ENCODE data around the gene NAP1L3.
A peak's percentile ranks its signal among the peaks of the same experiment; 100 is the strongest.

NAP1L3 gene, protein sequence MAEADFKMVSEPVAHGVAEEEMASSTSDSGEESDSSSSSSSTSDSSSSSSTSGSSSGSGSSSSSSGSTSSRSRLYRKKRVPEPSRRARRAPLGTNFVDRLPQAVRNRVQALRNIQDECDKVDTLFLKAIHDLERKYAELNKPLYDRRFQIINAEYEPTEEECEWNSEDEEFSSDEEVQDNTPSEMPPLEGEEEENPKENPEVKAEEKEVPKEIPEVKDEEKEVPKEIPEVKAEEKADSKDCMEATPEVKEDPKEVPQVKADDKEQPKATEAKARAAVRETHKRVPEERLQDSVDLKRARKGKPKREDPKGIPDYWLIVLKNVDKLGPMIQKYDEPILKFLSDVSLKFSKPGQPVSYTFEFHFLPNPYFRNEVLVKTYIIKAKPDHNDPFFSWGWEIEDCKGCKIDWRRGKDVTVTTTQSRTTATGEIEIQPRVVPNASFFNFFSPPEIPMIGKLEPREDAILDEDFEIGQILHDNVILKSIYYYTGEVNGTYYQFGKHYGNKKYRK

DNA sequence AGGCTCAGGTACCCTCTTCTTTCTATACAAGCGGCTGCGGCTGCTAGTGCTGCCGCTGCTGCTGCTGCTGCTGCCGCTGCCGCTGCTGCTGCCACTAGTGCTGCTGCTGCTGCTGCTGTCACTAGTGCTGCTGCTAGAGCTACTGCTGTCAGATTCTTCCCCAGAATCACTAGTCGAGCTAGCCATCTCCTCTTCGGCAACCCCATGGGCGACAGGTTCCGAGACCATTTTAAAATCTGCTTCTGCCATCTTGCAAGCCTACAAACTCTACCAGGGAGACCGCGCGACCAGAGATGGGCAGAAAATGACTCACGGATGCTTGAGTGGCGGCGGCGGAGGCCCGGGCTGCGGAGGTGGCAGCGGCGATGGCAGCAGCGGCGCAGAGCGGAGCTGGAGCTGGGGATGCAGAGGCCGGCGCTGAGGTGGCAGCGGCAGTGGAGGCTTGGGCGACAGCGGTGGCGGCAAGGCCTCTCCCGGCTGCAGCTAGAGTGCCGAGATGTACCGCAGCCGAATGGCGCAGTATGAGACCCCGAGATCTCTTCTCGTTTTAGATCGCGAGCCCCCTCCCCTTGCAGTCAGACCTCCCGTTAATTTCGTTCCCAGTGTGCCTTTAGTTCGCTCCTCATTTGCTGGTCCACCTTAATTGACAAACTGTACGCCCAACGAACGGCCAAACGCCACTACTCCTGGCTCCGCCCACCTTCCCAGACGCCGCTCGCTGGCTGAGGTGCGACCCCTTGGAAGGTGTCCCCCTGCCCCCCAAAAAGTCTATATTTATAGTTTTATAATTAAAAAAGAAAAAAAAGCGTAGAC, at the start of gene NAP1L3:
Gene NAP1L3 (minus strand): TSS at position 523 of the 813 bp plus-strand sequence. CDS start 274 bp downstream, at position 249.
- H3K9ac ChIP-seq (ENCODE audit: low read length in 2 of 2): peak within 1 kb of the TSS; percentile 42 to 60
- no peaks in the 10 kb centered on the region for H3K36me3 ChIP-seq (ENCODE audit: control insufficient read depth in 2 of 2, insufficient read depth in 2 of 2, low read length in 2 of 2)
- H3K27ac ChIP-seq (ENCODE audit: low read length): peak within 1 kb of the TSS; percentile 64

DNA sequence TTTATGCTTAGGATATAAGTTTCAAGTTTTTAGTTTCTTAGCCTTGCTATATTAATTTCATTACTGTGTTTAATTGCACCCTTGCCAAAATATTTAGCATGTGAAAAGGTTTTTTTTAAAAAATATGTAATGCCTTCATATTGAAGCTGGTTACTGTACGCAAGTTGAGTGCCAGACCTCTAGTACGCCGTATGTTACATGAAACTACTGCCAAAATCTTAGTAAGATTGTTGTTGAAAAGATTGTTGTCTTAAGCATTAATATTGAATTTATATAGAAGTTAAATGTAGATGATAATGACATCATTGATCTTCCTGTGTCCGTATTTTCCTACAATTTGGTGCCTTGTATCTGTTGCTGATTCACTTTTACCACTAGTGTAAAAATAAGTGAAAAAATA, 37.7 kb upstream of the NAP1L3 start:
- Histone ChIP-seq H3K27ac (ENCODE audit: low read length) (no peak overlapping the region), H3K4me3 (ENCODE audit: low read length in 2 of 2) (no peak overlapping the region), H3K27me3 (ENCODE audit: control insufficient read depth in 1 of 2, insufficient read depth in 2 of 2, low read length in 2 of 2) (no peaks in the 10 kb centered on the region), H3K9me3 (ENCODE audit: control insufficient read depth in 2 of 2, low read length in 2 of 2) (no peaks in the 10 kb centered on the region), H3K36me3 (ENCODE audit: control insufficient read depth in 2 of 2, insufficient read depth in 2 of 2, low read length in 2 of 2) (no peaks in the 10 kb centered on the region), H3K9ac (ENCODE audit: low read length in 2 of 2) (no peak overlapping the region), H3K4me1 (ENCODE audit: control insufficient read depth, insufficient read depth, low read length) (no peaks in the 10 kb centered on the region)

More for the DNA sequence above, at the start of gene NAP1L3:
- H3K27me3 ChIP-seq (ENCODE audit: control insufficient read depth in 1 of 2, insufficient read depth in 2 of 2, low read length in 2 of 2): peaks cover 0 to 14% of the 10 kb centered on the region in 2 donors
- H3K9me3 ChIP-seq (ENCODE audit: control insufficient read depth in 2 of 2, low read length in 2 of 2): no peaks in the 10 kb centered on the region
- peaks cover 10% of the 10 kb centered on the region for H3K4me1 ChIP-seq (ENCODE audit: control insufficient read depth, insufficient read depth, low read length)
- peak within 1 kb of the TSS; percentile 72 to 81 for H3K4me3 ChIP-seq (ENCODE audit: low read length in 2 of 2)

DNA sequence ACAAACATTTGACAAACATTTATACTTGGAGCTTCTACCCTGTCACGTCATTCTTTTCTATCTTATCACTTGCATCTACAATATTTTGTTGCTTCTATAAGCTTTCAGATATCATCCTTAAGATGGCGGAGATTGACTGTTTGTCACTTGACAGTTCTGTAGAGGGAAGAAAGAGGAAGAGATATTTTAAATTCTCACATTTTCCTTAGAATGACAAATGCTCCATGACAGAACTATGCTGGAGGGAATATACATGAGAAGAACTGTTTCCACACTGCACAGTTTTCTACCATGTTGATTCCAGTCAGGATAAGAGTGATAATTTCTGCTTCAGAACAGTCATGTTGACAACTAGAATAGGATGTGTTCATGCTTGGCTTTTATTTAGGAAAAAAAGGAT, 30.3 kb upstream of the NAP1L3 start:
- no peak overlapping the region for H3K4me3 ChIP-seq (ENCODE audit: low read length in 2 of 2)
- H3K9me3 ChIP-seq (ENCODE audit: control insufficient read depth in 2 of 2, low read length in 2 of 2): no peaks in the 10 kb centered on the region
- H3K27ac ChIP-seq (ENCODE audit: low read length): no peak overlapping the region
- H3K4me1 ChIP-seq (ENCODE audit: control insufficient read depth, insufficient read depth, low read length): no peaks in the 10 kb centered on the region
- H3K36me3 ChIP-seq (ENCODE audit: control insufficient read depth in 2 of 2, insufficient read depth in 2 of 2, low read length in 2 of 2): no peaks in the 10 kb centered on the region
- no peak overlapping the region for H3K9ac ChIP-seq (ENCODE audit: low read length in 2 of 2)
- H3K27me3 ChIP-seq (ENCODE audit: control insufficient read depth in 1 of 2, insufficient read depth in 2 of 2, low read length in 2 of 2): no peaks in the 10 kb centered on the region

DNA sequence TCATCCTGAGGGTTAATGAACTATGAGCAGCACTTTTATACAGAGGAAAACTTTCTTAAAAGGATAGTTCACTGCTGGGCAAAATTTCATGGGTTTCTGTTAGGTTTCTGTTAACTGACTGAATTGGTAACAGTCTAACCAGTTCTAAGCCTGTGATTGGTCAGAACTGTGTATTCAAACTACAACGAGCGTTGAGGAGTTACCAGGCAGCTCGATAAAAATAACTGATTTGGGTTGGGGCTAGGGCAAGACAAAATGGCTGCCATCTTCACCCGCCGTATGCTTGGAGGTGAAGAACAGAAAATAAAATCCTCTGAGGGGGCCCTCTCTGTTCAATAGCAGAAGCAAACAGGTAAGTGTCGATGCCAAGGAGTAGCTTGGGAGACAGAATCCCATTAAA, 22.6 kb upstream of the NAP1L3 start:
- Histone ChIP-seq H3K36me3 (ENCODE audit: control insufficient read depth in 2 of 2, insufficient read depth in 2 of 2, low read length in 2 of 2) (no peaks in the 10 kb centered on the region), H3K9me3 (ENCODE audit: control insufficient read depth in 2 of 2, low read length in 2 of 2) (no peaks in the 10 kb centered on the region), H3K4me3 (ENCODE audit: low read length in 2 of 2) (no peak overlapping the region), H3K9ac (ENCODE audit: low read length in 2 of 2) (no peak overlapping the region), H3K27ac (ENCODE audit: low read length) (no peak overlapping the region), H3K27me3 (ENCODE audit: control insufficient read depth in 1 of 2, insufficient read depth in 2 of 2, low read length in 2 of 2) (no peaks in the 10 kb centered on the region), H3K4me1 (ENCODE audit: control insufficient read depth, insufficient read depth, low read length) (no peaks in the 10 kb centered on the region)

DNA sequence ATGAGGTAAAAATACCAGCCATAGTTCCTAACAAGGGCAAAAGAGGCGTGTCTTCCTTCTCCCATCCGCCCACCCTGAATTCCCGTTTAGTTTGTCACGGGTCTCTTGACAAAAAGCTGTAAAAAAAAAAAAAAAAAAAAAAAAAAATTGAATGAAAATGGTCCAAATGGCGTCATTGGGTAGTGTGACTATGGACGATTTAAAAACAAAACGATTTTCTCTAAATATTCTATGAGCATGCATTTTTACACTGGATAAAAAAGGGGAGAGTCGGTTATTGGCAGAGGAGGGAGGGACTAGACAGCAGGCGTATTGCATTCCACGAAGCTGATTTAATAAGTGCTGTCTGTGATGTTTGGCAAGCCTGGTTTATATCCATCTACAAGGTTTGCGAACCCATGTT, 492 bp upstream of the NAP1L3 start, which contains the start of gene FAM133A:
Gene FAM133A (plus strand): TSS at position 338 of the 403 bp plus-strand sequence. CDS start 35,214 bp downstream, outside the sequence.
- Histone ChIP-seq H3K27ac (ENCODE audit: low read length) (peak within 1 kb of the TSS; percentile 64), H3K36me3 (ENCODE audit: control insufficient read depth in 2 of 2, insufficient read depth in 2 of 2, low read length in 2 of 2) (no peaks in the 10 kb centered on the region), H3K9me3 (ENCODE audit: control insufficient read depth in 2 of 2, low read length in 2 of 2) (no peaks in the 10 kb centered on the region), H3K4me1 (ENCODE audit: control insufficient read depth, insufficient read depth, low read length) (peaks cover 10% of the 10 kb centered on the region), H3K27me3 (ENCODE audit: control insufficient read depth in 1 of 2, insufficient read depth in 2 of 2, low read length in 2 of 2) (peaks cover 0 to 14% of the 10 kb centered on the region in 2 donors), H3K9ac (ENCODE audit: low read length in 2 of 2) (peak within 1 kb of the TSS; percentile 42 to 60), H3K4me3 (ENCODE audit: low read length in 2 of 2) (peak within 1 kb of the TSS; percentile 72 to 81)

DNA sequence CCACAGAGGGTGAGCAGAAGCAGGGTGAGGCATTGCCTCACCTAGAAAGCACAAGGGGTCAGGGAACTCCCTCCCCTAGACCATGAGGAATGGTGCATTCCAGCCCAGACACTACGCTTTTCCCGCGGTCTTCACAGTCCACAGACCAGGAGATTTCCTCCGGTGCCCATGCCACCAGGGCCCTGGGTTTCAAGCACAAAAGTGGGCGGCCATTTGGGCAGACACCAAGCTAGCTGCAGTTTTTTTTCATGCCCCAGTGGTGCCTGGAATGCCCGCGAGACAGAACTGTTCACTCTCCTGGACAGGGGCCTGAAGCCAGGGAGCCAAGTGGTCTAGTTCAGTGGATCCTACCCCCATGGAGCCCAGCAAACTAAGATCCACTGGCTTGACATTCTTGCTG, 12.8 kb downstream of the NAP1L3 start:
- Histone ChIP-seq H3K4me1 (ENCODE audit: control insufficient read depth, insufficient read depth, low read length) (no peaks in the 10 kb centered on the region), H3K4me3 (ENCODE audit: low read length in 2 of 2) (no peak overlapping the region), H3K36me3 (ENCODE audit: control insufficient read depth in 2 of 2, insufficient read depth in 2 of 2, low read length in 2 of 2) (no peaks in the 10 kb centered on the region), H3K27ac (ENCODE audit: low read length) (no peak overlapping the region), H3K27me3 (ENCODE audit: control insufficient read depth in 1 of 2, insufficient read depth in 2 of 2, low read length in 2 of 2) (no peaks in the 10 kb centered on the region), H3K9me3 (ENCODE audit: control insufficient read depth in 2 of 2, low read length in 2 of 2) (no peaks in the 10 kb centered on the region), H3K9ac (ENCODE audit: low read length in 2 of 2) (no peak overlapping the region)

DNA sequence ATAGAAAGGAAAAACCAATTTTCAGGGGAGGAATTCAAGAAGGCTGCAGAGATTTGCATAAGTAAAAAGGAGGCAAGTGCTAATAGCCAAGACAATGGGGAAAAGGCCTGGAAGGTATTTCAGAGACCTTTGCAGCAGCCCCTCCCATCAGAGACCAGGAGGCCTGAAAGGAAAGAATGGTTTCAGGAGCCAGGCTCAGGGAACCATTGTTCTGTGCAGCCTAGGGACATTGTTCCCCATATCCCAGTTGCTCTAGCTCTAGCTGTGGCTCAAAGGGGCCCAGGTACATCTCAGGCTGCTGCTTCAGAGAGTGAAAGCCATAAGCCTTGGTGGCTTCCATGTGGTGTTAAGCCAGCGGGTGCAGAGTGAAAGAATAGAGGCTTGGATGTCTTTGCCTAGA, 24.0 kb downstream of the NAP1L3 start:
- no peaks in the 10 kb centered on the region for H3K27me3 ChIP-seq (ENCODE audit: control insufficient read depth in 1 of 2, insufficient read depth in 2 of 2, low read length in 2 of 2)

DNA sequence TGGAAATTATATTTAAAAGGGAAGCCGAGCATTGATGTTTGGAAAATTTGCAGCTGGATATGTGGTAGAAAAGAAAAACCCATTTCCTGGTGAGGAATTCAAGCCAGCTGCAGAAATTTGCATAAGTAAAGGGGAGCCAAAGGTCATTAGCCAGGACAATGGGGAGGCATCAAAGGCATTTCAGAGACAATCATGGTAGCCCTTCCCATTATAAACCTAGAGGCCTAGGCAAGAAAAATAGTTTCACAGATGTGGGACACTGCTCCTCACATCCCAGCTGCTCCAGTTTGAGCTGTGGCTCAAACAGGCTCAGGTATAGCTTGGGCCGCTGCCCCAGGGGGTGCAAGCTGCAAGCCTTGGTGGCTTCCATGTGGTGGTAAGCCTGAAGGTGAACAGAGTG, 35.8 kb downstream of the NAP1L3 start:
- H3K4me1 ChIP-seq (ENCODE audit: control insufficient read depth, insufficient read depth, low read length): no peaks in the 10 kb centered on the region
- H3K36me3 ChIP-seq (ENCODE audit: control insufficient read depth in 2 of 2, insufficient read depth in 2 of 2, low read length in 2 of 2): no peaks in the 10 kb centered on the region
- H3K9me3 ChIP-seq (ENCODE audit: control insufficient read depth in 2 of 2, low read length in 2 of 2): peaks cover 0 to 2% of the 10 kb centered on the region in 2 donors
- no peak overlapping the region for H3K4me3 ChIP-seq (ENCODE audit: low read length in 2 of 2)
- peaks cover 0 to 2% of the 10 kb centered on the region in 2 donors for H3K27me3 ChIP-seq (ENCODE audit: control insufficient read depth in 1 of 2, insufficient read depth in 2 of 2, low read length in 2 of 2)
- no peak overlapping the region for H3K27ac ChIP-seq (ENCODE audit: low read length)
- no peak overlapping the region for H3K9ac ChIP-seq (ENCODE audit: low read length in 2 of 2)

More for the DNA sequence above, 24.0 kb downstream of the NAP1L3 start:
- H3K9me3 ChIP-seq (ENCODE audit: control insufficient read depth in 2 of 2, low read length in 2 of 2): peaks cover 0 to 2% of the 10 kb centered on the region in 2 donors
- no peak overlapping the region for H3K9ac ChIP-seq (ENCODE audit: low read length in 2 of 2)
- H3K27ac ChIP-seq (ENCODE audit: low read length): no peak overlapping the region
- no peak overlapping the region for H3K4me3 ChIP-seq (ENCODE audit: low read length in 2 of 2)
- H3K4me1 ChIP-seq (ENCODE audit: control insufficient read depth, insufficient read depth, low read length): no peaks in the 10 kb centered on the region
- H3K36me3 ChIP-seq (ENCODE audit: control insufficient read depth in 2 of 2, insufficient read depth in 2 of 2, low read length in 2 of 2): no peaks in the 10 kb centered on the region
